Smooth muscle cell of trachea (primary cell): ENCODE results near the gene KCNK16. TPM values are rescaled to one million over a fixed set of nuclear protein-coding genes. Genes with fewer than 3 reads are reported as not detected.

ENCODE experiments used
- total RNA-seq: library from RNA; depleted of rRNA; stranded (reverse); fragments of >200 nt; gene quantifications from 2 replicates; pipeline ENCODE4 v1.2.1, GENCODE V29; 2014

Gene KCNK16
- not detected in 2 replicates for total RNA-seq

DNA sequence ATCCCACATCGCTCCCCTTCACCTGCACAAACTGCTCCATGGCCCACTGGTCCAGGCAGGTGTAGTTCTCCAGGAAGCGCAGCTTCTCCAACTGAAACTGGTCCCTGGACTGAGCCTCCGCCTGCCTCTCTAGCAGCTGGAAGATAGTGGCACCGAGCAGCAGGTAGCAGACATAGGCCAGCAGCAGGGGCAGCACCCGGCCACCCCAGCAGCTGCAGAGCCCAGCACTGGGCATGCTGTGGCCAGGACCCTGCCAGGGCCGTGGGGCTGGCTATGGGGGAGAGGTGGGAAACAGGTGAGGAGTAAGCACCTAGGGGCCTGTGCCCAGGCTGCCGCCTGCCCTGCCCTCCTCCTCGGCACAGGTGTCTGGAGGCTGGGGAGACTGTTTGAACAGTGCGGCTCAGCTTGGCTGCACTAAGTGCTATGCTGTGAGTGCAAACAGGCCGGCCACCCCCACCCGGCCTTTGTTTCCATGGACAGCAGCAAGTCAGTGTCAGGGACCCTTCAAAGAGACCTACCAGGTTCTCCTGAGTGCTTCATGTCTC is at the start of gene KCNK16:
KCNK16 (minus strand) TSS at position 397 of the 545 bp plus-strand sequence; CDS start at position 235, 162 bp downstream.

GRCh38 chr6:39314273-39314795 is 8.2 kb downstream of the KCNK16 start, which contains the start of gene KCNK17:
Gene KCNK17, minus strand, starts transcription at chr6:39314419. Its CDS starts 99 bp downstream, at chr6:39314320.

Other genes starting within 250 kb of the KCNK16 start
- gene SAYSD1, start 207.5 kb downstream of the KCNK16 start, total RNA-seq: 14.2 and 15.1 TPM in 2 replicates
- gene KCNK5, start 93.2 kb downstream of the KCNK16 start, total RNA-seq: not detected in 2 replicates
- not detected in 2 replicates for gene KCNK17, start 8.3 kb downstream of the KCNK16 start, total RNA-seq